Measurements from ENCODE around the gene ACVR1B. TPM values are rescaled to one million over a fixed set of nuclear protein-coding genes. Genes with fewer than 3 reads are reported as not detected.

Gene ACVR1B
- total RNA-seq, 4 donors from 2014 or later = 67.4 to 87.0 (median 80.5) TPM

GRCh38 chr12:51960890-51961289, 9.4 kb downstream of the ACVR1B start:
- H3K4me3 ChIP-seq (ENCODE audit: low read depth, poor library complexity, severe bottlenecking) = no peak overlapping the region
- intact Hi-C loops (cut with DNase I; ENCODE audit: low total_unique reads) = no loop called here
- WGBS, 2 donors = 94 to 98% methylated on average over 3 to 6 of the region's 6 CpGs
- peak in 1 of 2 donors; percentile 20 for DNase-seq (ENCODE audit: low spot score in 2 of 2)
- no peak for TF ChIP-seq POLR2A (IDR thresholded peaks at IDR 0.05)
- no peak for TF ChIP-seq CTCF (IDR thresholded peaks at IDR 0.05)

- 10 to 11% methylated on average over 1 of the region's 1 CpG for WGBS, 2 donors
- intact Hi-C loops (cut with DNase I; ENCODE audit: low total_unique reads) = no loop called here
- H3K4me3 ChIP-seq (ENCODE audit: low read depth, poor library complexity, severe bottlenecking) = no peak overlapping the region
- no peak for TF ChIP-seq CTCF (IDR thresholded peaks at IDR 0.05)
- peak in 1 of 2 donors; percentile 43 for DNase-seq (ENCODE audit: low spot score in 2 of 2)
Measured at GRCh38 chr12:51961834-51962233, 10.3 kb downstream of the ACVR1B start.

- no peak for TF ChIP-seq POLR2A (IDR thresholded peaks at IDR 0.05)
- TF ChIP-seq CTCF (IDR thresholded peaks at IDR 0.05) = no peak
- 57 to 59% methylated on average over 3 of the region's 3 CpGs for WGBS, 2 donors
Measured at GRCh38 chr12:51962737-51963136, 11.2 kb downstream of the ACVR1B start.

GRCh38 chr12:51963477-51963876, 12.0 kb downstream of the ACVR1B start:
- H3K4me3 ChIP-seq (ENCODE audit: low read depth, poor library complexity, severe bottlenecking) = no peak overlapping the region
- DNase-seq (ENCODE audit: low spot score in 2 of 2) = no peak
- 93 to 100% methylated on average over 4 of the region's 4 CpGs for WGBS, 2 donors
- TF ChIP-seq POLR2A (IDR thresholded peaks at IDR 0.05) = no peak
- TF ChIP-seq CTCF (IDR thresholded peaks at IDR 0.05) = no peak
- intact Hi-C loops (cut with DNase I; ENCODE audit: low total_unique reads) = no loop called here

More at GRCh38 chr12:51962737-51963136, 11.2 kb downstream of the ACVR1B start:
- peak in 1 of 2 donors; percentile 1 for DNase-seq (ENCODE audit: low spot score in 2 of 2)
- no peak overlapping the region for H3K4me3 ChIP-seq (ENCODE audit: low read depth, poor library complexity, severe bottlenecking)
- intact Hi-C loops (cut with DNase I; ENCODE audit: low total_unique reads) = no loop called here

- TF ChIP-seq POLR2A (IDR thresholded peaks at IDR 0.05) = no peak
- DNase-seq (ENCODE audit: low spot score in 2 of 2) = peak in 1 of 2 donors; percentile 4
- 93 to 95% methylated on average over 2 of the region's 2 CpGs for WGBS, 2 donors
- H3K4me3 ChIP-seq (ENCODE audit: low read depth, poor library complexity, severe bottlenecking) = no peak overlapping the region
- intact Hi-C loops (cut with DNase I; ENCODE audit: low total_unique reads) = no loop called here
Measured at GRCh38 chr12:51969643-51970042, 18.1 kb downstream of the ACVR1B start.

GRCh38 chr12:51970904-51971646, 19.6 kb downstream of the ACVR1B start:
- 53 to 61% methylated on average over 13 of the region's 13 CpGs for WGBS, 2 donors
- no peak for DNase-seq (ENCODE audit: low spot score in 2 of 2)
- TF ChIP-seq CTCF (IDR thresholded peaks at IDR 0.05) (no peak), POLR2A (IDR thresholded peaks at IDR 0.05) (no peak)
- intact Hi-C loops (cut with DNase I; ENCODE audit: low total_unique reads) = no loop called here
- no peak overlapping the region for H3K4me3 ChIP-seq (ENCODE audit: low read depth, poor library complexity, severe bottlenecking)
